H1 (cell line): ENCODE measurements around the gene FAM53B. TPM values are rescaled to one million over a fixed set of nuclear protein-coding genes. Genes with fewer than 3 reads are reported as not detected.

ENCODE experiments used
- RFX5 ChIP-seq: IDR thresholded peaks from 2 replicates; pipeline ENCODE4 v1.6.1; 2011; ENCODE audit warnings: low read depth, low read length, improper control_type of control experiment, borderline replicate concordance
- SUZ12 ChIP-seq: fragments of 200-600 bp; sonication (generic); IDR thresholded peaks from 2 replicates; pipeline ENCODE4 v1.6.1; 2012; ENCODE audit warnings: mild to moderate bottlenecking, inconsistent platforms, low read length, moderate library complexity, mixed read lengths
- polyA plus RNA-seq, 7 experiments: library from polyadenylated mRNA; depleted of rRNA in 3 of 7; stranded (reverse) in 5 of 7; unstranded in 2 of 7; fragments of >200 nt in 5 of 7; fragments of 200-250 nt in 2 of 7; gene quantifications; 1 replicate in 5 of 7; 2 replicates in 1 of 7; 4 replicates in 1 of 7; pipeline versions ENCODE4 v1.2.1 to v1.2.3, GENCODE V29; 2011 to 2013; ENCODE audit warnings: missing spikeins in 2 of 7, mixed read lengths in 2 of 7
- total RNA-seq: library from RNA; stranded (reverse); fragmentation: NEBNext Ultra II Directional; extraction: Animal tissue kit (Norgen Biotek cat#: 25700); gene quantifications from 2 replicates; pipeline ENCODE4 v1.2.1, GENCODE V29; 2021
- TF ChIP-seq, protein P1 (sequence below): fragments of 300-600 bp; sonication (generic); IDR thresholded peaks from 2 replicates; pipeline ENCODE4 v1.7.1; 2012; ENCODE audit warnings: low read length, moderate library complexity, mild to moderate bottlenecking, inconsistent platforms; ENCODE audit not compliant: insufficient replicate concordance

Gene FAM53B
- total and polyA plus RNA-seq, 2 of the 8 experiments (the other 6 are each of a cell fraction or from before 2014, with no cell fraction given), result 5.3 to 14.4 TPM

DNA sequence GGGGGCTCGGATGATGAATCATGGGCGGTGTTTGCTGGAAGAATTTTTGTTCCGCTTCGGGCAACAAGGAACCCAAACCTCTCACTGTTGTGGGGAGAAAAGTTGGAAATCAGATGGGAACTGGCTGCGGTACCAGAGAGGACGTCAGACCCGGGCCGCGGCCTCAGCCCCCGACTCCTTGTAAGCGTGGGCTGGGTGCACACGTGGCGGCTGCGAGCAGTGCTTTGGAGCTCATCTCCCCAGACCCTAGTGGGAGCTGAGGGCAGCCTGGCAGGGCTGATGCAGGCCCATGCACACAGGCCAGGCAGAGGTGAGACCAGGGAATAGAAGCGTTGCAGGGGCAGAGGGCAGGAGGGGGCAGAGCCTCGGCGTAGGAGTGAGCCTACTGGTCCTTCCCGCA lies 136.5 kb downstream of the FAM53B start (continued):
- TF ChIP-seq, protein P1, sequence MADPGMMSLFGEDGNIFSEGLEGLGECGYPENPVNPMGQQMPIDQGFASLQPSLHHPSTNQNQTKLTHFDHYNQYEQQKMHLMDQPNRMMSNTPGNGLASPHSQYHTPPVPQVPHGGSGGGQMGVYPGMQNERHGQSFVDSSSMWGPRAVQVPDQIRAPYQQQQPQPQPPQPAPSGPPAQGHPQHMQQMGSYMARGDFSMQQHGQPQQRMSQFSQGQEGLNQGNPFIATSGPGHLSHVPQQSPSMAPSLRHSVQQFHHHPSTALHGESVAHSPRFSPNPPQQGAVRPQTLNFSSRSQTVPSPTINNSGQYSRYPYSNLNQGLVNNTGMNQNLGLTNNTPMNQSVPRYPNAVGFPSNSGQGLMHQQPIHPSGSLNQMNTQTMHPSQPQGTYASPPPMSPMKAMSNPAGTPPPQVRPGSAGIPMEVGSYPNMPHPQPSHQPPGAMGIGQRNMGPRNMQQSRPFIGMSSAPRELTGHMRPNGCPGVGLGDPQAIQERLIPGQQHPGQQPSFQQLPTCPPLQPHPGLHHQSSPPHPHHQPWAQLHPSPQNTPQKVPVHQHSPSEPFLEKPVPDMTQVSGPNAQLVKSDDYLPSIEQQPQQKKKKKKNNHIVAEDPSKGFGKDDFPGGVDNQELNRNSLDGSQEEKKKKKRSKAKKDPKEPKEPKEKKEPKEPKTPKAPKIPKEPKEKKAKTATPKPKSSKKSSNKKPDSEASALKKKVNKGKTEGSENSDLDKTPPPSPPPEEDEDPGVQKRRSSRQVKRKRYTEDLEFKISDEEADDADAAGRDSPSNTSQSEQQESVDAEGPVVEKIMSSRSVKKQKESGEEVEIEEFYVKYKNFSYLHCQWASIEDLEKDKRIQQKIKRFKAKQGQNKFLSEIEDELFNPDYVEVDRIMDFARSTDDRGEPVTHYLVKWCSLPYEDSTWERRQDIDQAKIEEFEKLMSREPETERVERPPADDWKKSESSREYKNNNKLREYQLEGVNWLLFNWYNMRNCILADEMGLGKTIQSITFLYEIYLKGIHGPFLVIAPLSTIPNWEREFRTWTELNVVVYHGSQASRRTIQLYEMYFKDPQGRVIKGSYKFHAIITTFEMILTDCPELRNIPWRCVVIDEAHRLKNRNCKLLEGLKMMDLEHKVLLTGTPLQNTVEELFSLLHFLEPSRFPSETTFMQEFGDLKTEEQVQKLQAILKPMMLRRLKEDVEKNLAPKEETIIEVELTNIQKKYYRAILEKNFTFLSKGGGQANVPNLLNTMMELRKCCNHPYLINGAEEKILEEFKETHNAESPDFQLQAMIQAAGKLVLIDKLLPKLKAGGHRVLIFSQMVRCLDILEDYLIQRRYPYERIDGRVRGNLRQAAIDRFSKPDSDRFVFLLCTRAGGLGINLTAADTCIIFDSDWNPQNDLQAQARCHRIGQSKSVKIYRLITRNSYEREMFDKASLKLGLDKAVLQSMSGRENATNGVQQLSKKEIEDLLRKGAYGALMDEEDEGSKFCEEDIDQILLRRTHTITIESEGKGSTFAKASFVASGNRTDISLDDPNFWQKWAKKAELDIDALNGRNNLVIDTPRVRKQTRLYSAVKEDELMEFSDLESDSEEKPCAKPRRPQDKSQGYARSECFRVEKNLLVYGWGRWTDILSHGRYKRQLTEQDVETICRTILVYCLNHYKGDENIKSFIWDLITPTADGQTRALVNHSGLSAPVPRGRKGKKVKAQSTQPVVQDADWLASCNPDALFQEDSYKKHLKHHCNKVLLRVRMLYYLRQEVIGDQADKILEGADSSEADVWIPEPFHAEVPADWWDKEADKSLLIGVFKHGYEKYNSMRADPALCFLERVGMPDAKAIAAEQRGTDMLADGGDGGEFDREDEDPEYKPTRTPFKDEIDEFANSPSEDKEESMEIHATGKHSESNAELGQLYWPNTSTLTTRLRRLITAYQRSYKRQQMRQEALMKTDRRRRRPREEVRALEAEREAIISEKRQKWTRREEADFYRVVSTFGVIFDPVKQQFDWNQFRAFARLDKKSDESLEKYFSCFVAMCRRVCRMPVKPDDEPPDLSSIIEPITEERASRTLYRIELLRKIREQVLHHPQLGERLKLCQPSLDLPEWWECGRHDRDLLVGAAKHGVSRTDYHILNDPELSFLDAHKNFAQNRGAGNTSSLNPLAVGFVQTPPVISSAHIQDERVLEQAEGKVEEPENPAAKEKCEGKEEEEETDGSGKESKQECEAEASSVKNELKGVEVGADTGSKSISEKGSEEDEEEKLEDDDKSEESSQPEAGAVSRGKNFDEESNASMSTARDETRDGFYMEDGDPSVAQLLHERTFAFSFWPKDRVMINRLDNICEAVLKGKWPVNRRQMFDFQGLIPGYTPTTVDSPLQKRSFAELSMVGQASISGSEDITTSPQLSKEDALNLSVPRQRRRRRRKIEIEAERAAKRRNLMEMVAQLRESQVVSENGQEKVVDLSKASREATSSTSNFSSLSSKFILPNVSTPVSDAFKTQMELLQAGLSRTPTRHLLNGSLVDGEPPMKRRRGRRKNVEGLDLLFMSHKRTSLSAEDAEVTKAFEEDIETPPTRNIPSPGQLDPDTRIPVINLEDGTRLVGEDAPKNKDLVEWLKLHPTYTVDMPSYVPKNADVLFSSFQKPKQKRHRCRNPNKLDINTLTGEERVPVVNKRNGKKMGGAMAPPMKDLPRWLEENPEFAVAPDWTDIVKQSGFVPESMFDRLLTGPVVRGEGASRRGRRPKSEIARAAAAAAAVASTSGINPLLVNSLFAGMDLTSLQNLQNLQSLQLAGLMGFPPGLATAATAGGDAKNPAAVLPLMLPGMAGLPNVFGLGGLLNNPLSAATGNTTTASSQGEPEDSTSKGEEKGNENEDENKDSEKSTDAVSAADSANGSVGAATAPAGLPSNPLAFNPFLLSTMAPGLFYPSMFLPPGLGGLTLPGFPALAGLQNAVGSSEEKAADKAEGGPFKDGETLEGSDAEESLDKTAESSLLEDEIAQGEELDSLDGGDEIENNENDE, result no peak
- TF ChIP-seq RFX5 (no peak), SUZ12 (no peak)
- TF ChIP-seq, all 59 proteins: peak for 0
